GM12801 (cell line): ENCODE results near the gene ANXA6.

ENCODE experiments used
- TF ChIP-seq, protein P1 (sequence below): IDR thresholded peaks from one replicate; pipeline ENCODE4 v1.5.1; 2011; ENCODE audit warnings: control low read depth; ENCODE audit not compliant: insufficient read length; ENCODE audit errors: extremely low read depth

Gene ANXA6

GRCh38 chr5:151147033-151147432, 10.5 kb downstream of the ANXA6 start:
- TF ChIP-seq, protein P1, sequence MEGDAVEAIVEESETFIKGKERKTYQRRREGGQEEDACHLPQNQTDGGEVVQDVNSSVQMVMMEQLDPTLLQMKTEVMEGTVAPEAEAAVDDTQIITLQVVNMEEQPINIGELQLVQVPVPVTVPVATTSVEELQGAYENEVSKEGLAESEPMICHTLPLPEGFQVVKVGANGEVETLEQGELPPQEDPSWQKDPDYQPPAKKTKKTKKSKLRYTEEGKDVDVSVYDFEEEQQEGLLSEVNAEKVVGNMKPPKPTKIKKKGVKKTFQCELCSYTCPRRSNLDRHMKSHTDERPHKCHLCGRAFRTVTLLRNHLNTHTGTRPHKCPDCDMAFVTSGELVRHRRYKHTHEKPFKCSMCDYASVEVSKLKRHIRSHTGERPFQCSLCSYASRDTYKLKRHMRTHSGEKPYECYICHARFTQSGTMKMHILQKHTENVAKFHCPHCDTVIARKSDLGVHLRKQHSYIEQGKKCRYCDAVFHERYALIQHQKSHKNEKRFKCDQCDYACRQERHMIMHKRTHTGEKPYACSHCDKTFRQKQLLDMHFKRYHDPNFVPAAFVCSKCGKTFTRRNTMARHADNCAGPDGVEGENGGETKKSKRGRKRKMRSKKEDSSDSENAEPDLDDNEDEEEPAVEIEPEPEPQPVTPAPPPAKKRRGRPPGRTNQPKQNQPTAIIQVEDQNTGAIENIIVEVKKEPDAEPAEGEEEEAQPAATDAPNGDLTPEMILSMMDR = no peak

- TF ChIP-seq, protein P1 = no peak
These were observed 11.5 kb downstream of the ANXA6 start for GRCh38 chr5:151146061-151146460.

GRCh38 chr5:151144922-151145321, 12.7 kb downstream of the ANXA6 start:
- TF ChIP-seq, protein P1 = no peak

DNA sequence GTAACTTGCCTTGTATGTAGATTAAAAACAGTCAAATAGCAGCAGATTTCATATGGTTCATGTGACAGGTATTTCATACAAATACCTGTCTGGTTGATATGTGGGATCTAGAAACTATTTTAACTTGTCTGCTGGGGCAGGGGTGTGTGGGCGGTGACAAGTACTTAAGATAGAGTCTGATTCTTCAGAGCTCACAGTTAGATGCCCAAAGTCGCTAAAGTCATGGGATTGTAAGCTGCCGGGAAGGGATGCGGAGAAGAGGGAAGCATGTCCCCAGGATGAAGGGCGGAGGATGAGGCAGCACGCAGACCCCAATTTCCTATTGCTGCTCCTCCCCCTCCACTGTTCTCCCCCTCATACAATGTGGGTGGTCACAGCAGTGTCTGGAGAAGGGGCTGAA, 13.3 kb downstream of the ANXA6 start:
- TF ChIP-seq, protein P1 = no peak

GRCh38 chr5:151143645-151144044, 13.9 kb downstream of the ANXA6 start:
- TF ChIP-seq, protein P1 = no peak

DNA sequence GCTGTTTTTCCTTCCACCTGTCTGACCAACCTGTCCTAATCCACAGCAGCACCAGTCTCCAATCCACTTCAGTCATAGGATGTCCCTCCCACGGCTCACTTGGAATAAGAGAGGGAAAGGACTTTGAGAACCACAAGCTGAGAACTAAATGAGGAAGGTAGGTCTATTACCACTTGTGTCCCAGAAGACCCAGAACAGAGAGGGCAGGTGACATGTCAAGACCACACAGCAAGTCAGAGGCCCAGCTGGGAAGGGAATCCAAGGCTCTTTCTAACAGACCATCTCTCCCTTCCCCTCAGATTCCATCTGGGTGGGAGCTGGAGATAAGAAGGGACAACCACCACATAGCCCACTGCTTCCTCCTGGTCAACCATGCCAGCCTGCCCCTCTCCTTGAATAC, 14.6 kb downstream of the ANXA6 start:
- TF ChIP-seq, protein P1 = no peak

GRCh38 chr5:151141535-151141934, 16.0 kb downstream of the ANXA6 start:
- TF ChIP-seq, protein P1 = no peak

DNA sequence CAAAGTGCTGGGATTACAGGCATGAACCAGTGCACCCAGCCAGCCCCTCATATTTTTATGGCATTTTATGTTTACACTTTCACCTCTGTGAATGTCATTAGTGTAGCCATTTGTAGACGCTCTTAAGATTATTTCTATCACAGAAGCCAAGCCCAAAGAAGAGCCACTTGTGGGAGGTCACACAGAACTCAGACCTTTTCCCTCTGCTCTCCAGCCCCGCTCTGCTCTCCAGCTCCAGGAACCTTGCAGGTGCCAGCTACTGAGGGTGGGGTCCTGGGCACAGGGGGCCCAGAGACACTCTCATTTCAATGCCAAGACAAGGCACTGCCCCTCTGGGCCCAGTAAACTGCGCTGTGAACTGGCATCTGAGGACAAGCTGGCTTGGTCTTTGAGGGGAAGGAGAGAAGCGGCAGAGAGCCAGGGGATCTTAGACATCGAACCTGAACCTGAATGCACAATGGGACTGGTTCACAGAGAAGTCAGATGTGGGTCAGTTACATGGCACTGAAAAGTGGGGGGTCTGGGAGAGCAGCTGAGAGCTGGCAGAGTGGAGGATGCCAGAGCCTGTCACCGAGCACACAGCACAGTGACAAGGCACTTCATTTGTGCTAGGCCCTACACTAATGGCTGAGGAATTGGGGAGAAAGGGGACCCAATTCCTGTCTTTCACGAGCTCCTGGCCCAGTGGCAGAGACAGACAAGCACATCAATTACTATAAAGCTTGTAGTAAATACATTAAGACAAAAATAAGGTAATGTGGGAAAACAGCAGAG, 16.7 kb downstream of the ANXA6 start:
- TF ChIP-seq, protein P1 = no peak
